Kidney epithelial cell (primary cell): Measurements from ENCODE around the gene PTPRZ1. TPM values are rescaled to one million over a fixed set of nuclear protein-coding genes. Genes with fewer than 3 reads are reported as not detected.

Experiments
- DNase-seq: peaks from one replicate; pipeline ENCODE4 v3.0.0-alpha.2; 2010; ENCODE audit warnings: low read depth
- H3K27me3 ChIP-seq: 2 replicates; pipeline ENCODE4 v1.6.0; 2011; ENCODE audit warnings: low read length; ENCODE audit not compliant: control insufficient read depth, insufficient read depth
- H3K36me3 ChIP-seq: 2 replicates; pipeline ENCODE4 v1.5.1; 2011; ENCODE audit warnings: low read length; ENCODE audit not compliant: control insufficient read depth, insufficient read depth
- H3K4me3 ChIP-seq: 2 replicates; pipeline ENCODE4 v1.5.1; 2011; ENCODE audit warnings: low read depth, mild to moderate bottlenecking, control low read depth, low read length
- total RNA-seq: library from RNA; depleted of rRNA; stranded (reverse); fragments of >200 nt; gene quantifications from 2 replicates; pipeline ENCODE4 v1.2.3, GENCODE V29; 2015
- TF ChIP-seq, protein P1 (sequence below): IDR thresholded peaks from 2 replicates; pipeline ENCODE4 v1.5.1; 2011; ENCODE audit warnings: mild to moderate bottlenecking, moderate library complexity, low read length, control low read depth, inconsistent platforms; ENCODE audit not compliant: insufficient read depth, poor library complexity, severe bottlenecking

PTPRZ1 gene
- total RNA-seq, 1 donor from 2014 or later: 0.04 TPM

DNA sequence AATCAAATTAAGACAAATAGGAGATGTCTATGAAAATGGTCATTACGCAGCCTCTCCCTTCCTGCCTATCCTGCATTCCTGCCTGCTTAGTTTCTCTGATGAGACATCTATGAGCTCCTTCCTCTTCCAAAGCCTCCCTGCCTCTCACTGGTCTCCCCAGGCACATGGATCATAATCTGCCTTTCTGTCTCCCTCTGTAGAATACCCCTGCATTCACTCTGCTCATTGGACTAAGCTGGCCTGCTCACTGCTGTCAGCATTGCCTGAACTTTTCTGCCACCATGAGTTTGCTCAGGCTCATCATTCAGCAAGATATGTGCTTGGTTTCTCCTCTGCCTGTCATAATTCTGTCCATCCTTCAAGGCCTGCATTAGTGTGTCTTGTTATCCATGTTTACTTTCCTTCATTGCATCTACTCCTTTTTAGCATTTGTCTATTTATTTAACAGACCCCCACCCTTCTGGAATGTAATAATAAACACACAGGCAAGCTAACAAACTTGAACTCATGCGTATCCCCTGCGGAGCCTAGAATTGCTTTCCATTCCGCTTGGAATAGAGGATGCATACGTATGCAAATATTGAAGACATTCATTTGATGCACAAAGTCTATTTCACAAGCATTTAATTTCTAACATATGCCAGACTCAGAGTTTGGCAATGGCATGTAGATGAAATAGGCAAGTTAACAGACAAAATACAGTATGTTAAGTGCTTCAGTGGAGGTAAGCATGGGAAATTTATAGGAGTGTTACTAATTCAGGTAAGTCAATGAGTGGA lies 88.3 kb downstream of the PTPRZ1 start:
- peak; percentile 16 for DNase-seq
- H3K4me3 ChIP-seq: no peak overlapping the region

DNA sequence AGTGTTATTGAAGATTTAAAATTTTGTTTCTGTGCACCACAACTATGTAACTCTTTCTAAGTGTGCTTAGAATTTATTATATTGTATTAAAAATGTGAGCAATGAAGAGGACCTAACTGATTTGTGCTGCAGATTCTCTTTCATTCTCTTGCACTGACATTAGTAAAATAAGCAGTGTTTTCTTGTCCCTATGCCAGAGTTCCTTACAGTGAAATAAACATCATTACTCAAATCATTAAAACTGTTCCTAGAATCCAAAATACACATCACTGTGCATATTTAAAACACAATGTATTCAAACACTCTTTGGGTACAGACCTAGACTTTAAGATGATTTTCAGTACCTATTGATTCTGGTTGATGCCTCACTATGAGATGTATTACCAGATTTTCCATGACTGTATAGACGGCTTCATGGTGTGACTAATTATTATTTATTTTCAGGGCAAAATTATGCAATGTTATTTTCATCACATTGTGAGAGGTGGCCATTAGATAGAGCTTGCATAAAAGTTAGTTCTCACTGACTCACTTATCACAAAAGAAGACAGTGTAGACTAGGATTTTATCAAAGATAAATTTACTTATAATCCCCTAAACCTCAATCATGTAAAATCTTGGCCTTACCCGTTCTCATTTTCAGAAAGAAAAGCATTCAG lies 93.4 kb downstream of the PTPRZ1 start:
- no peaks in the 10 kb centered on the region for H3K36me3 ChIP-seq
- DNase-seq: no peak
- TF ChIP-seq, protein P1, sequence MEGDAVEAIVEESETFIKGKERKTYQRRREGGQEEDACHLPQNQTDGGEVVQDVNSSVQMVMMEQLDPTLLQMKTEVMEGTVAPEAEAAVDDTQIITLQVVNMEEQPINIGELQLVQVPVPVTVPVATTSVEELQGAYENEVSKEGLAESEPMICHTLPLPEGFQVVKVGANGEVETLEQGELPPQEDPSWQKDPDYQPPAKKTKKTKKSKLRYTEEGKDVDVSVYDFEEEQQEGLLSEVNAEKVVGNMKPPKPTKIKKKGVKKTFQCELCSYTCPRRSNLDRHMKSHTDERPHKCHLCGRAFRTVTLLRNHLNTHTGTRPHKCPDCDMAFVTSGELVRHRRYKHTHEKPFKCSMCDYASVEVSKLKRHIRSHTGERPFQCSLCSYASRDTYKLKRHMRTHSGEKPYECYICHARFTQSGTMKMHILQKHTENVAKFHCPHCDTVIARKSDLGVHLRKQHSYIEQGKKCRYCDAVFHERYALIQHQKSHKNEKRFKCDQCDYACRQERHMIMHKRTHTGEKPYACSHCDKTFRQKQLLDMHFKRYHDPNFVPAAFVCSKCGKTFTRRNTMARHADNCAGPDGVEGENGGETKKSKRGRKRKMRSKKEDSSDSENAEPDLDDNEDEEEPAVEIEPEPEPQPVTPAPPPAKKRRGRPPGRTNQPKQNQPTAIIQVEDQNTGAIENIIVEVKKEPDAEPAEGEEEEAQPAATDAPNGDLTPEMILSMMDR: no peak
- H3K4me3 ChIP-seq: no peak overlapping the region
- H3K27me3 ChIP-seq: no peaks in the 10 kb centered on the region

More for the DNA sequence above, 88.3 kb downstream of the PTPRZ1 start:
- H3K36me3 ChIP-seq: no peaks in the 10 kb centered on the region
- TF ChIP-seq, protein P1: no peak
- H3K27me3 ChIP-seq: no peaks in the 10 kb centered on the region

- no peak for DNase-seq
- TF ChIP-seq, protein P1: no peak
- Histone ChIP-seq H3K4me3 (no peak overlapping the region), H3K27me3 (no peaks in the 10 kb centered on the region), H3K36me3 (no peaks in the 10 kb centered on the region)
Observed at GRCh38 chr7:121966935-121967332, 94.0 kb downstream of the PTPRZ1 start.

DNA sequence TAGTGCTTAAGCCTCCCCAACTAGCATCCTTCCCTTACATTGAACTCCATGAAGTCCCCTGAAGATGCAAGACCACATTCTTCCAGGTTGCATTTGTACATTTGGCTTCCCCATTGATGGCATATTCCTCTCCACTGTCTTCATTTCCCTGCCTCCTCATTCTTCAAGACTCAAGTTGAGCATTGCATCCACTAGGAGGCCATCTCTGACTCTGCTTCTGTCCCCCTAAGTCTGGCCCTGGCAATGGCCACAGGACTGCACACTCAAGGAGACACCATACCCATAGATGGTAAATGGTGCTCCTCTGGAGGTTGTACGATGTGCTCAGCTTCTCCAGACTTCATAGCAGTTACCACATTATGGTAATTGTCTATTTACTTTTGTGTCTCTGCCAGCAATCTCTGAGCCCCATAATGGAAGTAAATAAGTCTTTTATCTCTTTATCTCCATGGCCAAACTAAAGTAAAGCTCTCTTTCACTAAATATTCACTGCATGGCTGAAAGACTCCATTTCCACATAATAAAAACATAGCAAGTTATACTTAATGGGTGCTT lies 112.6 kb downstream of the PTPRZ1 start:
- Histone ChIP-seq H3K27me3 (no peaks in the 10 kb centered on the region), H3K36me3 (no peaks in the 10 kb centered on the region), H3K4me3 (no peak overlapping the region)
- no peak for DNase-seq
- TF ChIP-seq, protein P1: no peak

GRCh38 chr7:121992068-121992467 lies 119.1 kb downstream of the PTPRZ1 start:
- no peak for DNase-seq
- H3K4me3 ChIP-seq: no peak overlapping the region
- TF ChIP-seq, protein P1: no peak
- no peaks in the 10 kb centered on the region for H3K36me3 ChIP-seq
- no peaks in the 10 kb centered on the region for H3K27me3 ChIP-seq
